ENCODE results near the gene ABHD16A. TPM values are rescaled to one million over a fixed set of nuclear protein-coding genes. Genes with fewer than 3 reads are reported as not detected.

Gene ABHD16A
- total RNA-seq, 4 donors from 2014 or later, result 41.8 to 62.8 (median 57.4) TPM

DNA sequence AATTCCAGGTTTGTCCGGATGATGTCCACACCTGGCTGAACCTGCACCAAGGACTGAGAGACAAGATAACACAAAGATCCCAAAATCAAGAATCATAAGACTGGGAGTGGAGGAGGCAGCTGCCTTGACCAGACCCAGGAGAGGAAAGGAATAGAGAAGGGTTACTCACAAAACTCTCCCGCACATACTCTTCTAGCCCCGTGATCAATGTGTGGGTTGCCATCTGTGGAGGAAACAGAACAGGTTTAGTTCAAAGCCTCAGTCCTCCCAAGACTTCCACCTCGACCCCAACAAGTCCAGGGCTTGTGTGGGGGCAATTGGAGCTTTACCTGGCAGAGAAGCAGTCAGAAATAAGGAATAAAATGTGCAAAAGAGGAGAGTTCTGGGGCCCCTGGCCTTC lies 61.8 kb downstream of the ABHD16A start:
- no peak for ATAC-seq (ENCODE audit: low FRiP score)
- TF ChIP-seq, protein P1, sequence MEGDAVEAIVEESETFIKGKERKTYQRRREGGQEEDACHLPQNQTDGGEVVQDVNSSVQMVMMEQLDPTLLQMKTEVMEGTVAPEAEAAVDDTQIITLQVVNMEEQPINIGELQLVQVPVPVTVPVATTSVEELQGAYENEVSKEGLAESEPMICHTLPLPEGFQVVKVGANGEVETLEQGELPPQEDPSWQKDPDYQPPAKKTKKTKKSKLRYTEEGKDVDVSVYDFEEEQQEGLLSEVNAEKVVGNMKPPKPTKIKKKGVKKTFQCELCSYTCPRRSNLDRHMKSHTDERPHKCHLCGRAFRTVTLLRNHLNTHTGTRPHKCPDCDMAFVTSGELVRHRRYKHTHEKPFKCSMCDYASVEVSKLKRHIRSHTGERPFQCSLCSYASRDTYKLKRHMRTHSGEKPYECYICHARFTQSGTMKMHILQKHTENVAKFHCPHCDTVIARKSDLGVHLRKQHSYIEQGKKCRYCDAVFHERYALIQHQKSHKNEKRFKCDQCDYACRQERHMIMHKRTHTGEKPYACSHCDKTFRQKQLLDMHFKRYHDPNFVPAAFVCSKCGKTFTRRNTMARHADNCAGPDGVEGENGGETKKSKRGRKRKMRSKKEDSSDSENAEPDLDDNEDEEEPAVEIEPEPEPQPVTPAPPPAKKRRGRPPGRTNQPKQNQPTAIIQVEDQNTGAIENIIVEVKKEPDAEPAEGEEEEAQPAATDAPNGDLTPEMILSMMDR (IDR thresholded peaks at IDR 0.05), result no peak
- DNase-seq (ENCODE audit: low spot score), result no peak

DNA sequence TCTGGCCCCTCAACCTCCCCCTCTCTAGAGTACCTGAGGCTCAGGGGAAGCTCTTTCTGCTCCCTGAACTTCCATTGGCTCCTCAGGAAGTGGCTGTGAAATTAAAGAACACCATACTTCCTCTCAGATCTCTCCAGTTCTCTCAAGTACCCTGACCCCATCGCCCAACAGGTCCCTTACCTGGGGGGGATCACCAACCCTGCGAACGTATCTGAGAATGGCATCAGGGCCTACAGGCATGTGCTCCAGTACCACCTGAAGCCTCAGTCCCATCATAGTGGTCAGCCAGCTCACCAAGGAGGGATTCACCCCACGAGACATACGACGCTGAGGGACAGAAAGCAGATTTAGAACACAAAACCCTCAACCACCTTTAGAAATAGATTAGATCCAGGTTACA lies 62.5 kb downstream of the ABHD16A start:
- DNase-seq (ENCODE audit: low spot score) (no peak), ATAC-seq (ENCODE audit: low FRiP score) (no peak)
- TF ChIP-seq, protein P1 (IDR thresholded peaks at IDR 0.05), result no peak

DNA sequence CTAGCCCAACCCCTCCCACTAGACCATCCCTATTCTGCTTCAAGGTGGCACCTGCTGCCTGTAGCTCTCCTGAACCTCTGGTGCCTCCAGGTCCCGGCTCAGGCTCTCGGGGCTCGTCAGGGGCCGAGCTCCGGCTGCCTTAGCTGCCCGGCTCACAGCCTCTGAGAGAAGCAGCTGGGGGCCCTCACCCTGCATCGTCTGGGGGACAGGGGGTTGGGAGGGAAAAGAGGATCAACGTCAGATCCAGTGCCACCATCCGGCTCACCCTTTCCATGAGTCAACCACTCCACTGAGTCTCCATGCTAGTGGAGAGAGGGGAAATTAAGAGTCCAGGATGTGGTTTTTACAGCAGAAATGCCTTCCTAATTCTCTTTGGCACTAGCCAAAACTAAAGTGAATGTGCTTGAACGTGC lies 63.7 kb downstream of the ABHD16A start:
- DNase-seq (ENCODE audit: low spot score), result no peak
- peak; percentile 13 for ATAC-seq (ENCODE audit: low FRiP score)
- TF ChIP-seq, protein P1 (IDR thresholded peaks at IDR 0.05), result no peak

DNA sequence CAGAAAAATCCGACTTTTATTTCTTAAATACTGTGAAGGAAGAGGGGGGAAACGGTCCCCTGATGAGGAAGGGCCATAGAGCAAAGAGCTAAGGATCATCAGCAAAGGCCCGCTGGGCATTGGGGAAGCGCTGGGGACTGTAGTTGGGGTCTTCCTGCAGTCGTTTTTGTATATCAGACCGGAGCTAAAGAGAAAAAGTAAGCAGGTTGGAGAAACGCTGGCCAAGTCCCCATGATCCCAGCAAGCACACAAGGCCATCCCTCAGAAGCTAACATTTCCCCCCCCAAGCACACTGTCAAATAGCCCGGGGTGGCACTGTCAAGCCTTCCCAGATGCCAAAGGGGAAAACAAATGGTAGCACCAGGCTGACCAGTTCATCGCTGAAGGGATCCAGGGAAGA lies 64.1 kb downstream of the ABHD16A start:
- TF ChIP-seq, protein P1 (IDR thresholded peaks at IDR 0.05), result no peak
- no peak for ATAC-seq (ENCODE audit: low FRiP score)
- DNase-seq (ENCODE audit: low spot score), result no peak

Small RNA genes lying within 50 kb of the gene (small RNA-seq; reads per million reads assigned to genes)
- gene LY6G6D, result not detected
- gene MIR4646, result not detected
- not detected for gene RF00019

Other genes with a start within 250 kb of the ABHD16A start
- gene MICB, start 205.2 kb downstream of the ABHD16A start, total RNA-seq, result 1 to 10 TPM; 3.3 to 5.8 (median 5.8) TPM
- gene MCCD1, start 174.4 kb downstream of the ABHD16A start, total RNA-seq, result not detected
- gene DDX39B, start 161.3 kb downstream of the ABHD16A start, total RNA-seq, result 100 to 1,000 TPM; 244 to 322 (median 271) TPM
- 1 to 10 TPM in 2 of 4 donors, under 1 TPM in 1, not detected in 1; 0.74 to 2.6 (median 2.4) TPM for gene ATP6V1G2, start 156.7 kb downstream of the ABHD16A start, total RNA-seq
- 10 to 100 TPM; 11.0 to 21.6 (median 16.3) TPM for gene NFKBIL1, start 155.7 kb downstream of the ABHD16A start, total RNA-seq
- not detected for gene LTA, start 131.0 kb downstream of the ABHD16A start, total RNA-seq
- 1 to 10 TPM in 1 of 4 donors, under 1 TPM in 2, not detected in 1; 0.65 to 1.5 (median 0.96) TPM for gene TNF, start 127.8 kb downstream of the ABHD16A start, total RNA-seq
- 1 to 10 TPM in 3 of 4 donors, under 1 TPM in 1; 0.72 to 5.5 (median 1.9) TPM for gene LTB, start 120.9 kb downstream of the ABHD16A start, total RNA-seq
- 10 to 100 TPM; 16.3 to 34.2 (median 19.2) TPM for gene LST1, start 117.0 kb downstream of the ABHD16A start, total RNA-seq
- gene NCR3, start 110.3 kb downstream of the ABHD16A start, total RNA-seq, result not detected
- 10 to 100 TPM; 57.3 to 95.1 (median 81.8) TPM for gene AIF1, start 88.1 kb downstream of the ABHD16A start, total RNA-seq
- gene PRRC2A, start 82.6 kb downstream of the ABHD16A start, total RNA-seq, result 100 to 1,000 TPM in 1 of 4 donors, 10 to 100 TPM in 3; 44.8 to 111 (median 65.4) TPM
- gene BAG6, start 50.7 kb downstream of the ABHD16A start, total RNA-seq, result 100 to 1,000 TPM; 137 to 231 (median 157) TPM
- 1 to 10 TPM; 2.4 to 5.0 (median 3.6) TPM for gene APOM, start 47.4 kb downstream of the ABHD16A start, total RNA-seq
- gene C6orf47, start 42.5 kb downstream of the ABHD16A start, total RNA-seq, result 10 to 100 TPM; 16.8 to 24.7 (median 21.2) TPM
- 10 to 100 TPM in 3 of 4 donors, 1 to 10 TPM in 1; 7.1 to 23.6 (median 15.6) TPM for gene GPANK1, start 38.3 kb downstream of the ABHD16A start, total RNA-seq
- 100 to 1,000 TPM; 130 to 202 (median 184) TPM for gene CSNK2B, start 37.2 kb downstream of the ABHD16A start, total RNA-seq
- gene LY6G5B, start 33.3 kb downstream of the ABHD16A start, total RNA-seq, result 10 to 100 TPM in 3 of 4 donors, 1 to 10 TPM in 1; 7.4 to 16.9 (median 11.3) TPM
- 1 to 10 TPM in 2 of 4 donors, under 1 TPM in 1, not detected in 1; 0.84 to 4.5 (median 1.3) TPM for gene LY6G5C, start 22.3 kb downstream of the ABHD16A start, total RNA-seq
- gene LY6G6F, start 3.5 kb upstream of the ABHD16A start, total RNA-seq, result not detected
- not detected for gene LY6G6D, start 12.0 kb upstream of the ABHD16A start, total RNA-seq
- gene LY6G6C, start 18.4 kb upstream of the ABHD16A start, total RNA-seq, result under 1 TPM in 1 of 4 donors, not detected in 3; 0.74 TPM
- under 1 TPM in 1 of 4 donors, not detected in 3; 0.84 TPM for gene MPIG6B, start 20.0 kb upstream of the ABHD16A start, total RNA-seq
- gene DDAH2, start 26.0 kb upstream of the ABHD16A start, total RNA-seq, result 100 to 1,000 TPM; 103 to 148 (median 115) TPM
- gene CLIC1, start 33.2 kb upstream of the ABHD16A start, total RNA-seq, result 100 to 1,000 TPM; 244 to 443 (median 336) TPM
- 10 to 100 TPM in 1 of 4 donors, 1 to 10 TPM in 3; 5.4 to 17.0 (median 7.3) TPM for gene MSH5, start 36.7 kb upstream of the ABHD16A start, total RNA-seq
- not detected for gene SAPCD1, start 59.3 kb upstream of the ABHD16A start, total RNA-seq
- gene VWA7, start 74.0 kb upstream of the ABHD16A start, total RNA-seq, result 1 to 10 TPM in 1 of 4 donors, under 1 TPM in 2, not detected in 1; 0.36 to 1.6 (median 0.56) TPM
- 10 to 100 TPM; 31.6 to 47.0 (median 34.6) TPM for gene VARS1, start 92.4 kb upstream of the ABHD16A start, total RNA-seq
- gene LSM2, start 103.6 kb upstream of the ABHD16A start, total RNA-seq, result 10 to 100 TPM; 19.8 to 35.1 (median 30.4) TPM
- gene HSPA1L, start 112.0 kb upstream of the ABHD16A start, total RNA-seq, result 1 to 10 TPM in 3 of 4 donors, under 1 TPM in 1; 0.48 to 3.0 (median 1.9) TPM
- gene HSPA1A, start 112.2 kb upstream of the ABHD16A start, total RNA-seq, result 1,000 to 10,000 TPM in 1 of 4 donors, 100 to 1,000 TPM in 3; 155 to 1,684 (median 309) TPM
- 1,000 to 10,000 TPM in 1 of 4 donors, 100 to 1,000 TPM in 3; 174 to 1,642 (median 258) TPM for gene HSPA1B, start 124.4 kb upstream of the ABHD16A start, total RNA-seq
- gene NEU1, start 159.5 kb upstream of the ABHD16A start, total RNA-seq, result 10 to 100 TPM; 44.1 to 63.8 (median 55.2) TPM
- gene SLC44A4, start 175.7 kb upstream of the ABHD16A start, total RNA-seq, result under 1 TPM in 3 of 4 donors, not detected in 1; 0.19 to 0.84 (median 0.38) TPM
- 10 to 100 TPM; 17.4 to 25.9 (median 20.0) TPM for gene EHMT2, start 194.4 kb upstream of the ABHD16A start, total RNA-seq
- gene ZBTB12, start 198.8 kb upstream of the ABHD16A start, total RNA-seq, result 1 to 10 TPM in 3 of 4 donors, under 1 TPM in 1; 0.48 to 1.9 (median 1.4) TPM
- 10 to 100 TPM; 30.6 to 96.1 (median 46.0) TPM for gene C2, start 224.4 kb upstream of the ABHD16A start, total RNA-seq
- gene CFB, start 242.8 kb upstream of the ABHD16A start, total RNA-seq, result 1,000 to 10,000 TPM in 1 of 4 donors, 100 to 1,000 TPM in 2, 10 to 100 TPM in 1; 16.7 to 1,024 (median 264) TPM